RKO (cell line): ENCODE measurements around the gene RPN2.

Experiments used
- DNase-seq: peaks from one replicate; pipeline ENCODE4 v3.0.0-alpha.2; 2016; ENCODE audit warnings: low spot score

RPN2 gene

GRCh38 chr20:37218976-37219375 lies 39.8 kb downstream of the RPN2 start:
- DNase-seq, result no peak

GRCh38 chr20:37219751-37220668 lies 40.9 kb downstream of the RPN2 start:
- no peak for DNase-seq

GRCh38 chr20:37220731-37221130 lies 41.6 kb downstream of the RPN2 start:
- no peak for DNase-seq

GRCh38 chr20:37222086-37222485 lies 43.0 kb downstream of the RPN2 start:
- no peak for DNase-seq

GRCh38 chr20:37223053-37223452 lies 43.9 kb downstream of the RPN2 start:
- DNase-seq, result peak; percentile 78

- DNase-seq, result no peak
These were observed 46.0 kb downstream of the RPN2 start for GRCh38 chr20:37225146-37225545.

- DNase-seq, result no peak
These were observed 47.8 kb downstream of the RPN2 start for GRCh38 chr20:37226889-37227288.

- no peak for DNase-seq
These were observed 49.0 kb downstream of the RPN2 start for GRCh38 chr20:37228082-37228481.

- DNase-seq, result no peak
These were observed 49.5 kb downstream of the RPN2 start for GRCh38 chr20:37228656-37229055.

- no peak for DNase-seq
These were observed 50.2 kb downstream of the RPN2 start for GRCh38 chr20:37229357-37229756.

- no peak for DNase-seq
These were observed 51.1 kb downstream of the RPN2 start for GRCh38 chr20:37230200-37230599.

GRCh38 chr20:37231947-37232630 lies 53.0 kb downstream of the RPN2 start:
- DNase-seq, result no peak

GRCh38 chr20:37233548-37234253 lies 54.6 kb downstream of the RPN2 start:
- no peak for DNase-seq

GRCh38 chr20:37234254-37234581 lies 55.1 kb downstream of the RPN2 start:
- no peak for DNase-seq

GRCh38 chr20:37235065-37235464 lies 55.9 kb downstream of the RPN2 start:
- DNase-seq, result no peak

GRCh38 chr20:37236462-37236861 lies 57.3 kb downstream of the RPN2 start:
- no peak for DNase-seq

- no peak for DNase-seq
These were observed 58.5 kb downstream of the RPN2 start for GRCh38 chr20:37237656-37238055.

- DNase-seq, result no peak
These were observed 59.3 kb downstream of the RPN2 start for GRCh38 chr20:37238426-37238825.

GRCh38 chr20:37238935-37239451 lies 59.9 kb downstream of the RPN2 start:
- DNase-seq, result no peak

- DNase-seq, result no peak
These were observed 61.4 kb downstream of the RPN2 start for GRCh38 chr20:37240337-37241067.

GRCh38 chr20:37242503-37242902 lies 63.4 kb downstream of the RPN2 start:
- DNase-seq, result no peak
